ENCODE data around the gene SAG. TPM values are rescaled to one million over a fixed set of nuclear protein-coding genes. Genes with fewer than 3 reads are reported as not detected.

SAG gene
- total RNA-seq, 2 donors from 2014 or later, result 1.8 TPM; not detected in 1

GRCh38 chr2:233358947-233359346 lies 51.3 kb downstream of the SAG start:
- no peak overlapping the region for H3K9ac ChIP-seq (ENCODE audit: low read depth in 2 of 2, low read length in 2 of 2)
- TF ChIP-seq CTCF (IDR thresholded peaks at IDR 0.05), result no peak
- H3K27ac ChIP-seq, result no peak overlapping the region
- intact Hi-C loops (cut with DNase I), result loop anchor here (5.0 kb wide), 1 partner anchor 88 kb away; no protein-coding TSS in a partner anchor
- DNase-seq, result no peak
- no peak overlapping the region for H3K4me3 ChIP-seq
- H3K4me1 ChIP-seq, result peaks cover under 1% of the 10 kb centered on the region
- H3K9me3 ChIP-seq, result no peaks in the 10 kb centered on the region
- H3K36me3 ChIP-seq, result no peaks in the 10 kb centered on the region
- H3K27me3 ChIP-seq, result no peaks in the 10 kb centered on the region

- no peaks in the 10 kb centered on the region for H3K9me3 ChIP-seq
- H3K9ac ChIP-seq (ENCODE audit: low read depth in 2 of 2, low read length in 2 of 2), result no peak overlapping the region
- intact Hi-C loops (cut with DNase I), result loop anchor here (5.0 kb wide), 1 partner anchor 87 kb away; no protein-coding TSS in a partner anchor
- DNase-seq, result no peak
- no peaks in the 10 kb centered on the region for H3K36me3 ChIP-seq
- H3K27ac ChIP-seq, result no peak overlapping the region
- H3K4me1 ChIP-seq, result no peaks in the 10 kb centered on the region
- H3K4me3 ChIP-seq, result no peak overlapping the region
- TF ChIP-seq CTCF (IDR thresholded peaks at IDR 0.05), result no peak
- no peaks in the 10 kb centered on the region for H3K27me3 ChIP-seq
Measured at GRCh38 chr2:233359823-233360222, 52.2 kb downstream of the SAG start.

- DNase-seq, result no peak
- Histone ChIP-seq H3K27me3 (no peaks in the 10 kb centered on the region), H3K4me1 (no peaks in the 10 kb centered on the region), H3K27ac (no peak overlapping the region), H3K36me3 (no peaks in the 10 kb centered on the region), H3K4me3 (no peak overlapping the region), H3K9ac (ENCODE audit: low read depth in 2 of 2, low read length in 2 of 2) (no peak overlapping the region), H3K9me3 (no peaks in the 10 kb centered on the region)
- intact Hi-C loops (cut with DNase I), result no loop called here
- TF ChIP-seq CTCF (IDR thresholded peaks at IDR 0.05), result no peak
Measured at GRCh38 chr2:233360771-233361176, 53.2 kb downstream of the SAG start.

GRCh38 chr2:233361297-233361696 lies 53.7 kb downstream of the SAG start:
- intact Hi-C loops (cut with DNase I), result no loop called here
- H3K36me3 ChIP-seq, result no peaks in the 10 kb centered on the region
- H3K4me3 ChIP-seq, result no peak overlapping the region
- no peaks in the 10 kb centered on the region for H3K4me1 ChIP-seq
- H3K9ac ChIP-seq (ENCODE audit: low read depth in 2 of 2, low read length in 2 of 2), result no peak overlapping the region
- H3K27ac ChIP-seq, result no peak overlapping the region
- TF ChIP-seq CTCF (IDR thresholded peaks at IDR 0.05), result no peak
- no peaks in the 10 kb centered on the region for H3K27me3 ChIP-seq
- DNase-seq, result no peak
- no peaks in the 10 kb centered on the region for H3K9me3 ChIP-seq

GRCh38 chr2:233362742-233363141 lies 55.1 kb downstream of the SAG start:
- no peaks in the 10 kb centered on the region for H3K4me1 ChIP-seq
- H3K9me3 ChIP-seq, result no peaks in the 10 kb centered on the region
- H3K27me3 ChIP-seq, result no peaks in the 10 kb centered on the region
- H3K27ac ChIP-seq, result no peak overlapping the region
- TF ChIP-seq CTCF (IDR thresholded peaks at IDR 0.05), result no peak
- no peak overlapping the region for H3K4me3 ChIP-seq
- no peak for DNase-seq
- intact Hi-C loops (cut with DNase I), result no loop called here
- no peak overlapping the region for H3K9ac ChIP-seq (ENCODE audit: low read depth in 2 of 2, low read length in 2 of 2)
- no peaks in the 10 kb centered on the region for H3K36me3 ChIP-seq

Measured in colonic mucosa (tissue), 4 donors.